HEK293 (cell line): ENCODE results near the gene SELENOK.

Experiments used
- CTCF ChIA-PET: fragments of 350-600 bp; formaldehyde crosslinking; extraction: SDS; loops from one replicate; lab custom pipeline; 2021; ENCODE audit warnings: antibody characterized with exemption; lab: Yijun Ruan, JAX
- POLR2A ChIA-PET: fragments of 300-600 bp; formaldehyde crosslinking; extraction: SDS; loops from one replicate; lab custom pipeline; 2020; ENCODE audit warnings: antibody characterized with exemption, inconsistent platforms; lab: Yijun Ruan, JAX
- H3K27ac ChIP-seq: fragments of 200-500 bp; sonication (Bioruptor generic); 2 replicates; pipeline ENCODE4 v1.5.1; 2014; ENCODE audit warnings: low read depth, low read length, control low read depth, inconsistent platforms; ENCODE audit errors: extremely low read depth
- H3K36me3 ChIP-seq, 2 experiments: fragments of 200-500 bp in 1 of 2; sonication (Bioruptor generic) in 1 of 2; 1 replicate in 1 of 2; 2 replicates in 1 of 2; pipeline ENCODE4 v1.5.1; 2014 to 2017; ENCODE audit warnings: inconsistent platforms in 2 of 2, low read length in 2 of 2; ENCODE audit not compliant: control insufficient read depth in 2 of 2, insufficient read depth in 1 of 2
- H3K4me1 ChIP-seq: fragments of 200-500 bp; sonication (Bioruptor generic); 2 replicates; pipeline ENCODE4 v1.5.1; 2014; ENCODE audit warnings: mild to moderate bottlenecking, low read length, inconsistent platforms; ENCODE audit not compliant: control insufficient read depth, insufficient read depth
- H3K4me3 ChIP-seq: 2 replicates; pipeline ENCODE4 v1.5.1; 2011; ENCODE audit warnings: low read depth, mild to moderate bottlenecking, control low read depth, low read length, moderate library complexity
- H3K9me3 ChIP-seq: fragments of 200-500 bp; sonication (Bioruptor generic); 2 replicates; pipeline ENCODE4 v1.5.1; 2014; ENCODE audit warnings: low read depth, low read length, inconsistent platforms; ENCODE audit not compliant: control insufficient read depth, insufficient read depth
- HIC1 ChIP-seq: fragments of 450-650 bp; formaldehyde crosslinking; IDR thresholded peaks from 2 replicates; pipeline ENCODE4 v1.5.1; 2016; ENCODE audit warnings: missing biosample characterization, missing genetic modification characterization
- SCRT1 ChIP-seq: fragments of 450-650 bp; formaldehyde crosslinking; IDR thresholded peaks from 2 replicates; pipeline ENCODE4 v1.5.1; 2016; ENCODE audit warnings: missing biosample characterization, missing genetic modification characterization, borderline replicate concordance
- SCRT2 ChIP-seq: fragments of 450-650 bp; formaldehyde crosslinking; IDR thresholded peaks from 2 replicates; pipeline ENCODE4 v1.5.1; 2016; ENCODE audit warnings: missing biosample characterization, missing genetic modification characterization
- WT1 ChIP-seq: fragments of 450-650 bp; formaldehyde crosslinking; IDR thresholded peaks from 2 replicates; pipeline ENCODE4 v1.5.1; 2016; ENCODE audit warnings: missing biosample characterization, missing genetic modification characterization
- ZBTB49 ChIP-seq: fragments of 450-650 bp; formaldehyde crosslinking; IDR thresholded peaks from 2 replicates; pipeline ENCODE4 v1.5.1; 2016; ENCODE audit warnings: missing biosample characterization, missing genetic modification characterization, low read depth
- ZFP69B ChIP-seq: fragments of 450-650 bp; formaldehyde crosslinking; IDR thresholded peaks from 2 replicates; pipeline ENCODE4 v1.5.1; 2016; ENCODE audit warnings: missing biosample characterization, missing genetic modification characterization
- ZNF132 ChIP-seq: fragments of 450-650 bp; formaldehyde crosslinking; IDR thresholded peaks from 2 replicates; pipeline ENCODE4 v1.5.1; 2017; ENCODE audit warnings: missing biosample characterization, missing genetic modification characterization, borderline replicate concordance
- ZNF23 ChIP-seq: fragments of 450-650 bp; formaldehyde crosslinking; IDR thresholded peaks from 2 replicates; pipeline ENCODE4 v1.5.1; 2016; ENCODE audit warnings: missing biosample characterization, missing genetic modification characterization, borderline replicate concordance
- ZNF350 ChIP-seq: fragments of 450-650 bp; formaldehyde crosslinking; IDR thresholded peaks from 2 replicates; pipeline ENCODE4 v1.5.0; 2017; ENCODE audit warnings: missing biosample characterization, mild to moderate bottlenecking, missing genetic modification characterization
- ZNF362 ChIP-seq: fragments of 450-650 bp; formaldehyde crosslinking; IDR thresholded peaks from 2 replicates; pipeline ENCODE4 v1.5.1; 2016; ENCODE audit warnings: missing biosample characterization, missing genetic modification characterization
- ZNF510 ChIP-seq: fragments of 450-650 bp; formaldehyde crosslinking; IDR thresholded peaks from 2 replicates; pipeline ENCODE4 v1.5.1; 2018; ENCODE audit warnings: mild to moderate bottlenecking, missing genetic modification characterization, missing biosample characterization; ENCODE audit not compliant: insufficient replicate concordance
- ZNF513 ChIP-seq: fragments of 450-650 bp; IDR thresholded peaks from 2 replicates; pipeline ENCODE4 v1.5.1; 2018; ENCODE audit warnings: missing biosample characterization, missing genetic modification characterization
- ZNF843 ChIP-seq: fragments of 450-650 bp; formaldehyde crosslinking; IDR thresholded peaks from 2 replicates; pipeline ENCODE4 v1.5.1; 2016; ENCODE audit warnings: missing biosample characterization, missing genetic modification characterization
- ZSCAN30 ChIP-seq: fragments of 450-650 bp; IDR thresholded peaks from 2 replicates; pipeline ENCODE4 v1.5.1; 2018; ENCODE audit warnings: missing biosample characterization, mild to moderate bottlenecking, missing genetic modification characterization, moderate library complexity

The SELENOK gene

DNA sequence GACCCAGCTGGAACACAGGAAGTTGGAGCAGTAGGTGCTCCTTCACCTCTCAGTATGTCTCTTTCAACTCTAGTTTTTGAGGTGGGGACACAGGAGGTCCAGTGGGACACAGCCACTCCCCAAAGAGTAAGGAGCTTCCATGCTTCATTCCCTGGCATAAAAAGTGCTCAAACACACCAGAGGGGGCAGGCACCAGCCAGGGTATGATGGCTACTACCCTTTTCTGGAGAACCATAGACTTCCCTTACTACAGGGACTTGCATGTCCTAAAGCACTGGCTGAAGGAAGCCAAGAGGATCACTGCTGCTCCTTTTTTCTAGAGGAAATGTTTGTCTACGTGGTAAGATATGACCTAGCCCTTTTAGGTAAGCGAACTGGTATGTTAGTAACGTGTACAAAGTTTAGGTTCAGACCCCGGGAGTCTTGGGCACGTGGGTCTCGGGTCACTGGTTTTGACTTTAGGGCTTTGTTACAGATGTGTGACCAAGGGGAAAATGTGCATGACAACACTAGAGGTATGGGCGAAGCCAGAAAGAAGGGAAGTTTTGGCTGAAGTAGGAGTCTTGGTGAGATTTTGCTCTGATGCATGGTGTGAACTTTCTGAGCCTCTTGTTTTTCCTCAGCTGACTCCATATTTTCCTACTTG lies 33.4 kb downstream of the SELENOK start:
- POLR2A ChIA-PET = no interaction called here
- no peak overlapping the region for H3K27ac ChIP-seq
- H3K4me3 ChIP-seq = no peak overlapping the region
- no peaks in the 10 kb centered on the region for H3K9me3 ChIP-seq
- CTCF ChIA-PET = no interaction called here
- no peaks in the 10 kb centered on the region for H3K4me1 ChIP-seq
- H3K36me3 ChIP-seq = peaks cover 0 to 89% of the 10 kb centered on the region in 2 experiments
- TF ChIP-seq ZNF350 (tag by site-specific recombination) = no peak
- TF ChIP-seq SCRT2 (tag by site-specific recombination) = no peak
- TF ChIP-seq ZNF132 (tag by site-specific recombination) = no peak
- TF ChIP-seq ZNF843 (tag by site-specific recombination) = no peak
- TF ChIP-seq ZNF362 (tag by site-specific recombination) = no peak
- TF ChIP-seq WT1 (tag by site-specific recombination) = no peak
- TF ChIP-seq ZBTB49 (tag by site-specific recombination) = no peak
- no peak for TF ChIP-seq ZNF513 (tag by site-specific recombination)
- no peak for TF ChIP-seq SCRT1
- no peak for TF ChIP-seq HIC1 (tag by site-specific recombination)

- Histone ChIP-seq H3K4me1 (no peaks in the 10 kb centered on the region), H3K36me3 (peaks cover 0 to 90% of the 10 kb centered on the region in 2 experiments), H3K9me3 (no peaks in the 10 kb centered on the region), H3K27ac (no peak overlapping the region), H3K4me3 (no peak overlapping the region)
- no peak for TF ChIP-seq WT1 (tag by site-specific recombination)
- TF ChIP-seq ZNF843 (tag by site-specific recombination) = no peak
- TF ChIP-seq ZNF23 (tag by site-specific recombination) = no peak
- no peak for TF ChIP-seq ZFP69B (tag by site-specific recombination)
- TF ChIP-seq ZNF510 = no peak
- TF ChIP-seq ZSCAN30 (tag by site-specific recombination) = no peak
- TF ChIP-seq ZNF350 (tag by site-specific recombination) = no peak
- ChIA-PET CTCF (no interaction called here), POLR2A (interaction anchor here (0.8 kb wide), 1 partner anchor 35 kb away, joined by 3 read pairs; the partner anchor contains the start of gene SELENOK)
These were observed 34.7 kb downstream of the SELENOK start for GRCh38 chr3:53856964-53857363.
